ENCODE measurements around the gene COBLL1.

Gene COBLL1

DNA sequence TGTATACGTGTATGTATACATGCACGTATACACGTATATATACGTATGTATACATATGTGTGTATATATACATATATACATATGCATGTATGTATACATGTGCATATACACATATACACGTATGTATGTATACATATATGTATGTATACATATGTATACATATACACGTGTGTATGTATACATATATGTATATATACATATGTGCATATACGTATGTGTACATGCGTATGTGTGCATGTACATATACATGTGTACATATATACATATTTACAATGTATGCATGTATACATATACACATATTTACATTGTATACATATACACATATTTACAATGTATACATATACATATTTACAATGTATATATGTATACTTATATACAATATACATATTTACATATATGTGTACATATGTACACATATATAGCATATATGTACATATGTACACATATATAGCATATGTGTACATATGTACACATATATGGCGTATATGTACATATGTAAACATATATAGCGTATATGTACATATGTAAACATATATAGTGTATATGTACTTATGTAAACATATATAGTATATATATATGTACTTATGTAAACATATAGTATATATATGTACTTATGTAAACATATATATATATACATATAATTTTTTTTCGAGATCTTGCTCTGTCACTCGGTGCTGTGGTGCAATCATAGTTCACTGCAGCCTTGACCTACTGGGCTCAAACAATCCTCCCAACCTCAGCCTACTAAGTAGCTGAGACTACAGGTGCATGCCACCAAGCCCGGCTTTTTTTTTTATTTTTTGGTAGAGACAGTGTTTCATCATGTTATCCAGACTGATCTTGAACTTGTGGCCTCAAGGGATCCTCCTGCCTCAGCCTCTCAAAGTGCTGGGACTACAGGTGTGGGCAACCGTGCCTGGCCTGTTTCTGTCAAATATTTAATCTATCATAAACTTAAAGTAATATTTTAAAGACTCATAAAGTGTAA is 23.2 kb downstream of the COBLL1 start:
- DNase-seq, result no peak

GRCh38 chr2:164816900-164817299 is 24.7 kb downstream of the COBLL1 start:
- DNase-seq, result no peak

- DNase-seq, result no peak
Observed at GRCh38 chr2:164816046-164816445, 25.6 kb downstream of the COBLL1 start.

DNA sequence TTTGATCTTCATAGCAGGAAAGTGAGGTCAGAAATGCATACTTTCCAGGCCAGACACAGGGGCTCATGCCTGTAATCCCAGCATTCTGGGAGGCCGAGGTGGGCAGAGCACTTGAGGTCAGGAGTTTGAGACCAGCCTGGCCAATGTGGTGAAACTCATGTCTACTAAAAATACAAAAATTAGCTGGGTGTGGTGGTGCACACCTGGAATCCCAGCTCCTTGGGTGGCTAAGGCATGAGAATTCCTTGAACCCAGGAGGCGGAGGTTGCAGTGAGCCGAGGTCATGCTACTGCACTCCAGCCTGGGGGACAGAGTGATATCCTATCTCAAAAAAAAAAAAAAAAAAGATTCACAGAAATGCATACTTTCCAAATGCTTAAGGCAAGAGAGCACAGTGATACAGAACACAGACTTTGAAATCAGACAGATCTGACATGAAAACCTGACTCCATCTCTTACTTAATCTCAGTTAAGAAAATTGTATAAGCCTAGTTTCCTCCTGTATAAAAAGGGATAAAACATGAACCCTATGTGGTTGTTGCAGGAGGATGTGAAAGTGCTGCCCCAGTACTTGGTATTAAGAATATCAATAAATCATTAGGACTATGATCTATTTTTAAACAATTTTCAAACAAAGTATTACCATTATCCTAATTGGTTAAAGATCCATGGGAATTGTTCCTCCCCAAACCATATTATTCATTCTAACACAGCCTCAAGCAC is 26.4 kb downstream of the COBLL1 start:
- DNase-seq, result no peak

GRCh38 chr2:164813535-164813934 is 28.1 kb downstream of the COBLL1 start:
- no peak for DNase-seq

DNA sequence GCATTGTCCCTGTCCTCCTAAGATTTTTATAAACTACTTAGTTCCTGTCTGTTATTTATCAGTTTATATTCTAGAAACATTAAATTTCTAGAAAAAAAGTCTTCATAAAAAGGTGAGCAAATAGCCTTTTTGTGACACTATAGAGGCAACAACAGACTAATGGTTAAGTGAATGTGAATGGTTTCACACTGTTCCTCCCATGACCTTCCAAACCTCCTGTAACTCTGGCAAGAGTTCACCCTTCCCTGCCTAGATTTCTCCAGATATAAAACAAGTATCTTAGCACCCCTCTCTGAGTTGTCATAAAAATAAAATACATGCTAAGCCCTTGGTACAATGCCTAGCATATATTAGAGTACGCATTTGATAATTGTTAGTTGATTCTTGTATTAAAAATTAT is 29.2 kb downstream of the COBLL1 start:
- DNase-seq, result no peak

DNA sequence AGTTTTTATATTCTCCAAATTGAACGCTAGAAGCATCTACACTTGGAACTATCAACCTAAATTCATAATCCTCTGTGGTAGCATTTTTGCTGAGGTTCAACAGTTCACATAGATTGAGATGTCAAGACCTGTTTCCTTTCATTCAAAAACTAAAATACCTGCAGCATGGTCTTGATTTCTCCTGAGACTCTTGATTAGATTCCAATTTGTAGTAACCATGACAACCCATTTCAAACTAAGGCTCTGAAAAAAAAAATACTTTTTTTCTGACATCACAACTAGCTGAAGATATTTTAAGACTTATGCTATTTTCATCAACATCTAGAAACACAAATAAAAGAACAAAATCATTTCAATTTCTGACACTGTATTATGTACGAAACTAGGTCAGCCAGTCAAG is 29.8 kb downstream of the COBLL1 start:
- DNase-seq, result no peak

DNA sequence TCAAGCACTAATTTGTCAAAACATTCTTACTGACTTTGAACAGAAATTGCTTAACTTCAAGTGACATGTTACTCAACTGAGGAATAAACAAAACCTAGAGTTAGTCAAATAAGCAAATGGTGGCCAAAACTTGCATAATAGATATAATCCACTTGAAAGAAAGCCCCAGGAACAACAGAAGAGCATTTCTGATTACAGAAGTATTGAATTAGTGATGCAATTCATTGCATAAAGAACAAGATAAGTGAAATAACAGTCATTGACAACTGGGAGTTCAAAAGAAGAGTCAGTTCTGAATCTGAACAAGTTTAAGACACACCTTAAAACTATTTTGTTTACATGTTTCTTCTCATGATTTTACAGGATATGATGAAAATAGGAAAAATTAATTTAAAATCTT is 30.8 kb downstream of the COBLL1 start:
- DNase-seq, result no peak

DNA sequence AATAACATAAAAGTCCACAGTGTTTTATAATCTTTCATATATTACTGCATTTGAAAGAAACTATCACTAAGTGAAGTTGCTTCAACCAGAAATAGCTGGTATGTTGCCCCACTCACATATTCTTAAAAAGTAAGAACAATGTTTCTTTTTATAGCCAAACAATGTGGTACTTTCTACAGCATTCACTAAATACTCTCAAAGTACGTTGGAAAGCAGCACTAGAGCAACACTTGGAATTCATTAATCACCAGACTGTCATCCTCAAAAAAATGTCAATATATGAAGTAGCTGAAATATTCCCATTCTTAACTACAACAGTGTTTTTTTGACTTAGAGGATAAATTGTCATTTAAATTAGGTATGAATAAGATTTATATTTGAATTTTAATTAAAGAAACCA is 32.8 kb downstream of the COBLL1 start:
- DNase-seq, result no peak

GRCh38 chr2:164803776-164804466 is 37.7 kb downstream of the COBLL1 start:
- no peak for DNase-seq

GRCh38 chr2:164802095-164802707 is 39.4 kb downstream of the COBLL1 start:
- no peak for DNase-seq

- DNase-seq, result no peak
Observed at GRCh38 chr2:164800572-164800971, 41.1 kb downstream of the COBLL1 start.

GRCh38 chr2:164797627-164798026 is 44.0 kb downstream of the COBLL1 start:
- no peak for DNase-seq

DNA sequence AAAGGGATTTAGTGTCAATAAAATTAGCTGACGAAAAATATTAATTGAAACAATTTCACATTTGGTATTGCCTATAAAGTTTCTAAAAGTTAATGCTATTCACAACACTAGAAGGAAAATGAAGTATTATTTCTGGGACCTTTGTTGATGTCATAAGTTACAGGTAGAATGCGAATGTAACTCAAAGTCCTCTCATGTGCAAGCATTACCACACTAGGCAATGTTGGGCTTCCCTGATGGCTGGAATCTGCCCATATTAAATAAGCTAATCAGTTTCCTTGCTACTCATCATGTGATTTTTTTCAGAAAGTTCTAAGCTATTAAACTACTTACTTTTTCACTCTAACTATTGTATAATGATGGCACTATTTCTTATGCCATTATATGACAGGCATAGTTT is 44.6 kb downstream of the COBLL1 start:
- no peak for DNase-seq

GRCh38 chr2:164794432-164795231 is 47.0 kb downstream of the COBLL1 start:
- no peak for DNase-seq

DNA sequence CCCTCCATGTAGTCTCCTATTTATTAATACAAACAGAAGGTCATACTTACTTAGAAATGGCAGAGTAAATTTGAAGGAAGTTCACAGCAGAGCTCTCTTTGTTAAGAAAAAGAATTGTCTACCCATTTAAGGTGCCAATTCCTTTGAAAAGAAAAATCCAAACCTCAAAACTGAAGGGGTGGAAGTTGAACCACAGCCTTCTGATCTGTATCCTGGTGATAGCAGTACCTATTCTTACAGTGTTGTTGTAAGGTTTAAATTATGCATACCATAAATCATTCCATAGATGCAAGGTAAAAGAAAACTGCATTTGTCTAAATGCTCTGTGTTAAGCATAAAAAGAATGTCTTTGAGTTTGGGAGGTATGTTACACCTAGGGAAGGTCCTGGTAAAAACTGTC is 47.6 kb downstream of the COBLL1 start:
- no peak for DNase-seq

GRCh38 chr2:164793529-164793928 is 48.1 kb downstream of the COBLL1 start:
- no peak for DNase-seq

DNA sequence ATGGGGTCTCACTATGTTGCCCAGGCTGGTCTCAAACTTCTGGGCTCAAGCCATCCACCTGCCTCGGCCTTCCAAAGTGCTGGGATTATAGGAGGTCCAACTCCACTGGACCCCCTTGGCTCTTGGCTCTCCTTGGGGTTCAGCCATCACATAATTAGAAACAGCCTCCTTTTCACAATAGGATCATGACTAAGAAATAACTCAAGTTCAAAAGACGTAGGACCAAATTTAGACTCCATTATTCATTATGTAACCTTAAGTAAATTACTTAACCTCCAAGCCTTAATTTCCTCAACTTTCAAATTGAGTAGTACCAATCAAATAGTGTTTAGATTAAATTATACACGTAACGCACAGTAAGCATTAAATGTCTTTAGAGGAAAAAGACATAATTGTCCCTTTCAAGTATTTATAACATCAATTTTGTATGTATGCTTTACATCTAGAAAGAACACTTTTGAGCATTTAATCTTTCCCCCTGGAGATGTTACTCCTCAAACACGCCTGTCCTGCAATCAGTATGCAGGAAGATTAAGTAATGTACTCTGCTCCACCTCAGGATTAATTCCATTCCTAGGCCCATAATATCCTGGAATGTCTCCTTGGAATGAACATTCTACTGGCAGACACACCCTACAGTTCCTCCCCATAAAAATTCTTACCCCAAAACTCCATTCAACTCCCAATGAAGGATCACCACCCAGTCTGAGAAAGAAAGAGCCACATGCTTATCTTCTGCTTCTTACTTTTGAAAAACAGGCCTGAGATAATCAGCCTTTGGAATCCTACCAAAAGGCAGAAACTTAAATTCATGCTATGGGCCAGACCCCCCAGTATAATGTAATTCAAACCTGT is 49.1 kb downstream of the COBLL1 start:
- no peak for DNase-seq

DNA sequence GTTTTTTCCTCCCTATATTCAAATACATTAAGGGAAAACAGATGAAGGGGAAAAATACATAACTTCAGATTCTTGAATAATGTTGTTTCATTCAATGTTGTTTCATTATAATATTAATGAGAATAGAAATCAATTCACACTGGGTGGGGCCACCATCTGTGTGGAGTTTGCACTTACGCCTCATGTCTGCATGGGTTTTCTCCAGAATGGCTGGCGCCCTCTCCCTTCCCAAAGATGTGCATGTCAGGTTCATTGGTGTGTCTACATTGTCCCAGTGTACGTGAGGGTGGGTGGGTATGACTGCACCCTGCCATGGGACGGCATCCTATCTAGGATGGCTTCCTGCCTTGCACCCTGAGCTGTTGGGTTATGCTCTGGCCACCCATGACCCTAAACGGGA is 51.7 kb downstream of the COBLL1 start:
- no peak for DNase-seq

DNA sequence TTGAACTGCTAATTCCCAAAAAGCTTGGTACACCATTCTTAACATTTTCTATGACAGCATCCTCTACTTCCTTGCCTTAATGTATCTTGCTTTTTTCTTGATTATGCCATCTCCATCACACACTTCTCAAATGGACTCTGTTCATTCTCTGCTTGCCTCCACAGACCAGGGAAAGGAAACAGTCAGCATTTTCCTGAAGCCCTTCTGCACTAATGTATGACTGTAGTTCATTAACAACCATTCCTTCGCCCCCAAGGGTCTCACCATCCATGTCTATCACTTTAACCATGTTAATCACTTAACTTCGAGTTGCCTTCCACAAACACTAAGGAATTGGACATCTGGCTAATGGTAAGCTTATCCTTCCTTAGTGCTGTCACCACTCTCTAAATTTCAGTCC is 54.8 kb downstream of the COBLL1 start:
- no peak for DNase-seq

- no peak for DNase-seq
Observed at GRCh38 chr2:164785457-164785856, 56.2 kb downstream of the COBLL1 start.
